HepG2 (cell line): Measurements from ENCODE around the gene EFEMP2. TPM values are rescaled to one million over a fixed set of nuclear protein-coding genes. Genes with fewer than 3 reads are reported as not detected.

Source experiments
- ASH2L ChIP-seq: fragments of 300-600, 200-600 bp; sonication (generic); IDR thresholded peaks from 2 replicates; pipeline ENCODE4 v1.7.0; 2017; ENCODE audit warnings: low read depth, mild to moderate bottlenecking, moderate library complexity, mixed read lengths, low read length; ENCODE audit not compliant: insufficient read length
- CENPT ChIP-seq: sonication (generic); formaldehyde crosslinking; IDR thresholded peaks from 2 replicates; pipeline ENCODE4 v1.8.0; 2022; ENCODE audit warnings: low read depth, mild to moderate bottlenecking, moderate library complexity, missing genetic modification reagents
- JUN ChIP-seq: sonication (generic); formaldehyde crosslinking; IDR thresholded peaks from 2 replicates; pipeline ENCODE4 v1.4.0; 2020; ENCODE audit warnings: mild to moderate bottlenecking, missing genetic modification reagents
- NR0B2 ChIP-seq: sonication (generic); formaldehyde crosslinking; IDR thresholded peaks from 2 replicates; pipeline ENCODE4 v1.4.0; 2020; ENCODE audit warnings: mild to moderate bottlenecking, missing genetic modification reagents
- PATZ1 ChIP-seq: sonication (generic); formaldehyde crosslinking; IDR thresholded peaks from 2 replicates; pipeline ENCODE4 v1.4.0; 2020; ENCODE audit warnings: missing genetic modification reagents
- PAXIP1 ChIP-seq: sonication (generic); formaldehyde crosslinking; conservative IDR thresholded peaks from 2 replicates; pipeline ENCODE4 v1.4.0; 2020; ENCODE audit warnings: mild to moderate bottlenecking, missing genetic modification reagents, moderate library complexity
- SMAD1 ChIP-seq: sonication (generic); formaldehyde crosslinking; IDR thresholded peaks from 2 replicates; pipeline ENCODE4 v1.4.0; 2020; ENCODE audit warnings: missing genetic modification reagents, low read depth, mild to moderate bottlenecking, borderline replicate concordance
- SP2 ChIP-seq: sonication (generic); formaldehyde crosslinking; IDR thresholded peaks from 2 replicates; pipeline ENCODE4 v1.5.1; 2020; ENCODE audit warnings: mild to moderate bottlenecking, missing genetic modification reagents
- SRF ChIP-seq: IDR thresholded peaks from 2 replicates; pipeline ENCODE4 v1.6.1; 2011; ENCODE audit warnings: mild to moderate bottlenecking, low read depth, low read length, moderate library complexity
- STAT5B ChIP-seq: sonication (generic); formaldehyde crosslinking; IDR thresholded peaks from 2 replicates; pipeline ENCODE4 v1.4.0; 2020; ENCODE audit warnings: missing genetic modification reagents
- THYN1 ChIP-seq: sonication (generic); formaldehyde crosslinking; IDR thresholded peaks from 2 replicates; pipeline ENCODE4 v1.8.1; 2023; ENCODE audit warnings: low read depth, mild to moderate bottlenecking, moderate library complexity, missing genetic modification reagents, borderline replicate concordance
- ZNF746 ChIP-seq: sonication (generic); formaldehyde crosslinking; IDR thresholded peaks from 2 replicates; pipeline ENCODE4 v1.8.0; 2022; ENCODE audit warnings: mild to moderate bottlenecking, missing genetic modification reagents
- polyA plus RNA-seq, 8 experiments: library from polyadenylated mRNA; depleted of rRNA in 3 of 8; stranded (reverse) in 7 of 8; unstranded in 1 of 8; fragments of >200 nt; fragmentation: Illumina TruSeq in 4 of 8; extraction: Trizol in 4 of 8; gene quantifications; 2 replicates each; pipeline versions ENCODE4 v1.2.1 to v1.2.3, GENCODE V29; 2011 to 2016; ENCODE audit warnings: low read depth in 4 of 8, missing spikeins in 1 of 8, mixed read lengths in 1 of 8; ENCODE audit not compliant: insufficient read depth in 1 of 8
- total RNA-seq, 5 experiments: library from RNA; depleted of rRNA; stranded (reverse); fragments of >200 nt; fragmentation: Illumina TruSeq; extraction: Trizol; gene quantifications; 2 replicates each; pipeline ENCODE4 v1.2.3, GENCODE V29; 2016; ENCODE audit warnings: low read depth in 1 of 5
- TF ChIP-seq, protein P1 (sequence below): IDR thresholded peaks from 2 replicates; pipeline ENCODE4 v1.4.0; 2020; ENCODE audit warnings: mild to moderate bottlenecking, missing genetic modification reagents
- TF ChIP-seq, protein P2 (sequence below): sonication (generic); formaldehyde crosslinking; IDR thresholded peaks from 2 replicates; pipeline ENCODE4 v1.8.0; 2022; ENCODE audit warnings: missing genetic modification reagents, low read depth, mild to moderate bottlenecking, borderline replicate concordance
- TF ChIP-seq, protein P3 (sequence below): sonication (generic); formaldehyde crosslinking; IDR thresholded peaks from 2 replicates; pipeline ENCODE4 v1.8.1; 2022; ENCODE audit warnings: low read depth, mild to moderate bottlenecking, missing genetic modification reagents

EFEMP2 gene
- total and polyA plus RNA-seq, 2 of the 13 experiments (the other 11 are each of a cell fraction or from before 2014, with no cell fraction given), result 7.4 to 29.7 TPM

GRCh38 chr11:65884716-65885092 lies 12.1 kb upstream of the EFEMP2 start (continued):
- TF ChIP-seq, protein P1, sequence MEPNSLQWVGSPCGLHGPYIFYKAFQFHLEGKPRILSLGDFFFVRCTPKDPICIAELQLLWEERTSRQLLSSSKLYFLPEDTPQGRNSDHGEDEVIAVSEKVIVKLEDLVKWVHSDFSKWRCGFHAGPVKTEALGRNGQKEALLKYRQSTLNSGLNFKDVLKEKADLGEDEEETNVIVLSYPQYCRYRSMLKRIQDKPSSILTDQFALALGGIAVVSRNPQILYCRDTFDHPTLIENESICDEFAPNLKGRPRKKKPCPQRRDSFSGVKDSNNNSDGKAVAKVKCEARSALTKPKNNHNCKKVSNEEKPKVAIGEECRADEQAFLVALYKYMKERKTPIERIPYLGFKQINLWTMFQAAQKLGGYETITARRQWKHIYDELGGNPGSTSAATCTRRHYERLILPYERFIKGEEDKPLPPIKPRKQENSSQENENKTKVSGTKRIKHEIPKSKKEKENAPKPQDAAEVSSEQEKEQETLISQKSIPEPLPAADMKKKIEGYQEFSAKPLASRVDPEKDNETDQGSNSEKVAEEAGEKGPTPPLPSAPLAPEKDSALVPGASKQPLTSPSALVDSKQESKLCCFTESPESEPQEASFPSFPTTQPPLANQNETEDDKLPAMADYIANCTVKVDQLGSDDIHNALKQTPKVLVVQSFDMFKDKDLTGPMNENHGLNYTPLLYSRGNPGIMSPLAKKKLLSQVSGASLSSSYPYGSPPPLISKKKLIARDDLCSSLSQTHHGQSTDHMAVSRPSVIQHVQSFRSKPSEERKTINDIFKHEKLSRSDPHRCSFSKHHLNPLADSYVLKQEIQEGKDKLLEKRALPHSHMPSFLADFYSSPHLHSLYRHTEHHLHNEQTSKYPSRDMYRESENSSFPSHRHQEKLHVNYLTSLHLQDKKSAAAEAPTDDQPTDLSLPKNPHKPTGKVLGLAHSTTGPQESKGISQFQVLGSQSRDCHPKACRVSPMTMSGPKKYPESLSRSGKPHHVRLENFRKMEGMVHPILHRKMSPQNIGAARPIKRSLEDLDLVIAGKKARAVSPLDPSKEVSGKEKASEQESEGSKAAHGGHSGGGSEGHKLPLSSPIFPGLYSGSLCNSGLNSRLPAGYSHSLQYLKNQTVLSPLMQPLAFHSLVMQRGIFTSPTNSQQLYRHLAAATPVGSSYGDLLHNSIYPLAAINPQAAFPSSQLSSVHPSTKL (CRISPR knock-in tag), result 0 out of 2 replicates have a peak, but pooled peaks have one; percentile 41
- TF ChIP-seq NR0B2 (CRISPR knock-in tag) (no peak), PAXIP1 (CRISPR knock-in tag) (no peak), STAT5B (no peak), PATZ1 (peak; percentile 88), ZNF746 (0 out of 2 replicates have a peak, but pooled peaks have one; percentile 17), CENPT (CRISPR knock-in tag) (no peak), SRF (no peak), JUN (CRISPR knock-in tag) (no peak), SP2 (CRISPR knock-in tag) (no peak), SMAD1 (0 out of 2 replicates have a peak, but pooled peaks have one; percentile 58), THYN1 (no peak), ASH2L (no peak)
- TF ChIP-seq, protein P2, sequence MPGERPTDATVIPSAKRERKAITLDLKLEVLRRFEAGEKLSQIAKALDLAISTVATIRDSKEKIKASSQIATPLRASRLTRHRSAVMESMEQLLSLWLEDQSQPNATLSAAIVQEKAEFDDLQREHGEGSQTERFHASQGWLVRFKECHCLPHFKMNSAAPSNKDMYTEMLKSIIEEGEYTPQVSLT (CRISPR knock-in tag), result no peak
- TF ChIP-seq, protein P3, sequence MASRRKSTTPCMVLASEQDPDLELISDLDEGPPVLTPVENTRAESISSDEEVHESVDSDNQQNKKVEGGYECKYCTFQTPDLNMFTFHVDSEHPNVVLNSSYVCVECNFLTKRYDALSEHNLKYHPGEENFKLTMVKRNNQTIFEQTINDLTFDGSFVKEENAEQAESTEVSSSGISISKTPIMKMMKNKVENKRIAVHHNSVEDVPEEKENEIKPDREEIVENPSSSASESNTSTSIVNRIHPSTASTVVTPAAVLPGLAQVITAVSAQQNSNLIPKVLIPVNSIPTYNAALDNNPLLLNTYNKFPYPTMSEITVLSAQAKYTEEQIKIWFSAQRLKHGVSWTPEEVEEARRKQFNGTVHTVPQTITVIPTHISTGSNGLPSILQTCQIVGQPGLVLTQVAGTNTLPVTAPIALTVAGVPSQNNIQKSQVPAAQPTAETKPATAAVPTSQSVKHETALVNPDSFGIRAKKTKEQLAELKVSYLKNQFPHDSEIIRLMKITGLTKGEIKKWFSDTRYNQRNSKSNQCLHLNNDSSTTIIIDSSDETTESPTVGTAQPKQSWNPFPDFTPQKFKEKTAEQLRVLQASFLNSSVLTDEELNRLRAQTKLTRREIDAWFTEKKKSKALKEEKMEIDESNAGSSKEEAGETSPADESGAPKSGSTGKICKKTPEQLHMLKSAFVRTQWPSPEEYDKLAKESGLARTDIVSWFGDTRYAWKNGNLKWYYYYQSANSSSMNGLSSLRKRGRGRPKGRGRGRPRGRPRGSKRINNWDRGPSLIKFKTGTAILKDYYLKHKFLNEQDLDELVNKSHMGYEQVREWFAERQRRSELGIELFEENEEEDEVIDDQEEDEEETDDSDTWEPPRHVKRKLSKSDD (CRISPR knock-in tag), result no peak
